Activated naive CD4-positive, alpha-beta T cell treated with anti-CD3 and anti-CD28 coated beads, Interleukin-2, amount 10 ng/mL, durations not matched to agents 7 days and 5 days (primary cell): ENCODE results near the gene SHMT2.
"Not testable (repeated sequence)": the region's sequence is repeated elsewhere in the genome, so short reads cannot be mapped to it uniquely, and the experiment has no call there.

Source experiments
- CTCF ChIA-PET: fragments of 350-600 bp; sonication (Branson Sonifier 250); formaldehyde crosslinking; loops from one replicate; lab custom pipeline; 2021; ENCODE audit warnings: antibody characterized with exemption; lab: Charles Lee
- DNase-seq: peaks from one replicate; pipeline ENCODE4 v3.0.0-alpha.2; 2020
- H3K27ac Mint-ChIP-seq: one replicate; pipeline ENCODE4 v1.8.0; 2021; ENCODE audit warnings: mild to moderate bottlenecking, moderate library complexity, mixed read lengths
- H3K27me3 Mint-ChIP-seq: one replicate; pipeline ENCODE4 v1.8.0; 2021; ENCODE audit warnings: mild to moderate bottlenecking, mixed read lengths
- H3K36me3 Mint-ChIP-seq: one replicate; pipeline ENCODE4 v1.8.0; 2021; ENCODE audit warnings: mixed read lengths
- H3K4me1 Mint-ChIP-seq: one replicate; pipeline ENCODE4 v1.8.0; 2021; ENCODE audit warnings: mixed read lengths
- H3K4me3 Mint-ChIP-seq: one replicate; pipeline ENCODE4 v1.8.0; 2021; ENCODE audit warnings: mild to moderate bottlenecking, moderate library complexity, mixed read lengths
- H3K9me3 Mint-ChIP-seq: one replicate; pipeline ENCODE4 v1.8.0; 2021; ENCODE audit warnings: mixed read lengths

The SHMT2 gene

GRCh38 chr12:57273516-57273915 is 44.0 kb downstream of the SHMT2 start:
- H3K27me3 Mint-ChIP-seq, result no peaks in the 10 kb centered on the region
- DNase-seq, result no peak
- no peaks in the 10 kb centered on the region for H3K4me1 Mint-ChIP-seq
- CTCF ChIA-PET, result interaction anchor here (1.4 to 2.5 kb wide), 2 partner anchors 31 to 185 kb away, joined by 3 to 6 read pairs; partner anchors contain the start of gene GLI1
- no peaks in the 10 kb centered on the region for H3K9me3 Mint-ChIP-seq
- peaks cover 60% of the 10 kb centered on the region for H3K36me3 Mint-ChIP-seq
- no peak overlapping the region for H3K4me3 Mint-ChIP-seq
- peak overlapping the region; percentile 39 for H3K27ac Mint-ChIP-seq

- CTCF ChIA-PET, result interaction anchor here (3.1 kb wide), 1 partner anchor 11 kb away, joined by 7 read pairs; no protein-coding TSS in a partner anchor
- H3K4me1 Mint-ChIP-seq, result peaks cover 19% of the 10 kb centered on the region
- not testable (repeated sequence) for H3K27me3 Mint-ChIP-seq, H3K4me3 Mint-ChIP-seq, H3K9me3 Mint-ChIP-seq, H3K27ac Mint-ChIP-seq, DNase-seq
- peaks cover 63% of the 10 kb centered on the region for H3K36me3 Mint-ChIP-seq
These were observed 46.7 kb downstream of the SHMT2 start for GRCh38 chr12:57276233-57276632.

GRCh38 chr12:57276935-57277563 is 47.5 kb downstream of the SHMT2 start:
- peaks cover 64% of the 10 kb centered on the region for H3K36me3 Mint-ChIP-seq
- CTCF ChIA-PET, result interaction anchor here (1.3 to 3.1 kb wide), 4 partner anchors 10 to 176 kb away, joined by 5 to 10 read pairs (median 8); no protein-coding TSS in a partner anchor
- peak; percentile 44 for DNase-seq

GRCh38 chr12:57278465-57279381 is 49.2 kb downstream of the SHMT2 start:
- peaks cover 69% of the 10 kb centered on the region for H3K36me3 Mint-ChIP-seq

More at GRCh38 chr12:57276935-57277563, 47.5 kb downstream of the SHMT2 start:
- Mint-ChIP-seq H3K4me1 (peaks cover 20% of the 10 kb centered on the region), H3K27ac (peak overlapping the region; percentile 42), H3K9me3 (no peaks in the 10 kb centered on the region), H3K27me3 (no peaks in the 10 kb centered on the region), H3K4me3 (no peak overlapping the region)

GRCh38 chr12:57280211-57281062 is 50.9 kb downstream of the SHMT2 start:
- CTCF ChIA-PET, result no interaction called here
- H3K36me3 Mint-ChIP-seq, result peaks cover 64% of the 10 kb centered on the region
- peak; percentile 77 for DNase-seq
- H3K27me3 Mint-ChIP-seq, result no peaks in the 10 kb centered on the region
- H3K9me3 Mint-ChIP-seq, result no peaks in the 10 kb centered on the region
- peak overlapping the region; percentile 29 for H3K4me3 Mint-ChIP-seq
- peak overlapping the region; percentile 91 for H3K27ac Mint-ChIP-seq
- peaks cover 20% of the 10 kb centered on the region for H3K4me1 Mint-ChIP-seq

More at GRCh38 chr12:57278465-57279381, 49.2 kb downstream of the SHMT2 start:
- CTCF ChIA-PET, result interaction anchor here (2.4 to 3.1 kb wide), 2 partner anchors 8 to 14 kb away, joined by 7 to 10 read pairs; no protein-coding TSS in a partner anchor
- Mint-ChIP-seq H3K9me3 (no peaks in the 10 kb centered on the region), H3K27ac (no peak overlapping the region), H3K4me1 (peaks cover 20% of the 10 kb centered on the region), H3K4me3 (no peak overlapping the region), H3K27me3 (no peaks in the 10 kb centered on the region)
- DNase-seq, result no peak

- CTCF ChIA-PET, result interaction anchor here (0.8 to 1.2 kb wide), 2 partner anchors 171 to 176 kb away, joined by 3 read pairs; no protein-coding TSS in a partner anchor
- H3K27me3 Mint-ChIP-seq, DNase-seq, H3K9me3 Mint-ChIP-seq, H3K4me3 Mint-ChIP-seq: not testable (repeated sequence)
- Mint-ChIP-seq H3K4me1 (peaks cover 20% of the 10 kb centered on the region), H3K36me3 (peaks cover 69% of the 10 kb centered on the region), H3K27ac (peak overlapping the region; percentile 69)
These were observed 52.6 kb downstream of the SHMT2 start for GRCh38 chr12:57282073-57282472.
